Measurements from ENCODE around the gene TMA16.

TMA16 gene

DNA sequence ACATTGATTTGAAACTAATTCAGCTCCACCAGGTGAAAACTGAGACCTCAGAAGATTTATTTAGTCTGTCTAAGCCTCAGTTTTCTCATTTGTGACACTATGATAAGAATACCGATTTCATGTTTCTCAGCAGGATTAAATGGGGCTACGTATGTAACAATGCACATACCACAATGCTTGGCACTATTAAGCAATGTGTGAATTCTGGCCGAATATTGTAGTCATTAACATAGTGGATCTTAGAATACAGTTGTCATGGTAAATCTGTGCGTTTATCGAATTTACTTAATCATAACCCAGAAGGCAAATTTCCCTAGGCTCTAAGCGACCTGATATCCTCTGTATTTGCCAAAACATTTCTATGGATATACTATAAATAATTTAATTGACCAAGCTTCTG lies 69.1 kb downstream of the TMA16 start:
- no peak for DNase-seq (ENCODE audit: low read depth)

DNA sequence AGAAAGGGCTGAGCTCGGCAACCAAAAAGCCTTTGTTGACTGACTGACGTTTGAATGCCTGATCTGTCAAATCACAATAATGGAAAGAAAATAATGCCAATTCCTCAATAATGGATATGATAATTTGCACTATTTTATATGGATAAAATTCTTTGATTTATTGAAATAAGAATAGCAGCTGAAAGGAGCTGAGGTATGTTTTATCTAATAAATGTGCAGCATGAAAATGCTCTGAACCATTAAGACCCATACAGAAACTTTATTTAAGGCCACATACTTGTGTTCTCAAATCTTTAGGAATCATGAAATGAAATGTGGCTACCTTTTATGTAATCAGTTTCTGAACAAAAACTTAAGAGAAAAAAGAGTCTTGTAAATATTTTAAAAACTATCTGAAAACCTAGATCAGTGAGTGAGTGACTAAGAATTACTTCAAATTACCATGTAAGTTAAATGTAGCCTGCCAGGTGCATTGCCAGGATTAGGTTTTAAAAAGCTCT lies 69.8 kb downstream of the TMA16 start:
- no peak for DNase-seq (ENCODE audit: low read depth)

DNA sequence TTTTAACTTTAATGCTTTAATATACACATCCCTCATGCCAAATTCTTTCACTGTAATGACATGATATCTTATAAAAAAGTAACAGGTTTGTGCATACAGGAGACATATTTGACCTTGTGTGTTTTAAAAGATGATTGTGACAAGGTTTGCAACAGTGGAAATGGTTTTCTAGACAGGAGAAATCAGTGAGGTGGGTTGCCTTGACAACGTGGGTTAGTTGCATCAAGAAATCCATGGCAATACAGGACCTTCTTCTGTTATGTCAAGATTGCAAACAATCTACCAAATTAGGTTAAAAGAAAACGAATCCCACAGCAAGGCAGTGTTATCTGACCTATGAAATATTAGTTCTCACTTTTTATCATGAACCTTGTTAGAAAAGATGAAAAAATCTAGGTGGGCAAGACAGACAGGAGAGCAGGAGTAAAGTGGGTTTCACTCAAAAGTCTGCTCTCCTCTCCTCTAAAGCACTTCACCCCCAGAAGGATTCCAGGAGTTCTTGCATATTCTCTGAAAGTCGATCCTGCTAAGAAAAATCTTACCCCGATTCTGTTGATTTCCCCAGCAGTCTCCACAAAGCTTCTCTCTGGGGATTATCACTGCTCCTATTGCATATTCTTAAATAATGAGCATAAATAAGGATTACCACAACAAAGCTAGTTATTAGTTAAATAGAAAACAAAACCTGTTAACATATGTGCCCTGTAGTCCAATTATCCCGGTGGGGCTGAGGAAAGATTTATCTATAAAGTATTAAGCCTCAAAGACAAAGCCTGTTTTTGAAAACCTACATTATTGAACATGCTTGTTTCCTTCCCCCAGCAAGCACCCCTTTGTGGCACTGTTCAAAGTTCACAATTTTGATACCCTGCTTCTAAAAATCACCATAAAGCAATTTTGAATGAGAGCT lies 71.0 kb downstream of the TMA16 start:
- DNase-seq (ENCODE audit: low read depth), result no peak

DNA sequence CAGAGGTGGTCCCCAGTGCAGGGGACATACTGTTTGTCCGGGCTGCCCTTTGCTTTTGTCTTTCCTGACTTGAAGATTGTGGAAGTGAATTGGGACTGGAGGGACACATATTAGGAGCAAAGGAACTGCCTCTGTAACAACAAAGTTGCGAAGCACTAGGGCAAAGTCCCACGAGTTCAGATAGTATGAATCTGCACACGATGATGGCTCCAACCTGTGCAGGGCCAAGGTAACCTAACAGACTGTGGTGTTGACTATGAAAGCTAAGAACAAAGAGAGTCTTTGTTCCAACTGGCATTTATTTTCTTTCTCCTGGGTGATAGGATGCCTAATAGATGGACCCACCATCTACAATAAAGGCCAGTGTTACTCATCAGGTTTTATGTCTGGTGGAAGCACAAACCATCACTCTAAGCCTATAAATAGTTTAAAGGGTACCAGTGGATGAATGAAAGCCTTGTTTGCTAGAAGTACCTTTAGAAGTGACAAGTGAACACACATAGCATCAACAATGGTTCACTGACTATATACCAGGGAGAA lies 71.8 kb downstream of the TMA16 start:
- DNase-seq (ENCODE audit: low read depth), result no peak

DNA sequence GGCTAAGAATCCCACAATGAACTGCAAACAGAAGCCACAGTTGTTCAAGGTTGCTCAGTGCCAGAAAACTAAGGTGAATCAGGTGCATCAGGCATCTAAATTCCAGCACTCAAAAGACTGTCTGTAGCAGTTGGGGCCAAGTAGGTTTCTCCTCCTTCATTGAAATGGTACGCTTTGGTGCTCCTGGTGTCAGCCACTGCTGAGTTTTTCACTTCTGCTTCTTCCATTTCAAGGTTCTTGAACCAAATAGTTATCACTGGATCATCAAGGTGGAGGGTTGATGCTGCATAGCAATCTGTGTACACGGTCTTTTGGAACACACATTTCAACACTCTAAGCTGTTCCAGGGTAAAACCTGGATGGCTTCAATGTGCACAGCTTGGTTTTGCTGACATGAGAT lies 74.4 kb downstream of the TMA16 start:
- DNase-seq (ENCODE audit: low read depth), result no peak
